ENCODE measurements around the gene SOAT1.
"Not testable (repeated sequence)": the region's sequence is repeated elsewhere in the genome, so short reads cannot be mapped to it uniquely, and the experiment has no call there.

DNA sequence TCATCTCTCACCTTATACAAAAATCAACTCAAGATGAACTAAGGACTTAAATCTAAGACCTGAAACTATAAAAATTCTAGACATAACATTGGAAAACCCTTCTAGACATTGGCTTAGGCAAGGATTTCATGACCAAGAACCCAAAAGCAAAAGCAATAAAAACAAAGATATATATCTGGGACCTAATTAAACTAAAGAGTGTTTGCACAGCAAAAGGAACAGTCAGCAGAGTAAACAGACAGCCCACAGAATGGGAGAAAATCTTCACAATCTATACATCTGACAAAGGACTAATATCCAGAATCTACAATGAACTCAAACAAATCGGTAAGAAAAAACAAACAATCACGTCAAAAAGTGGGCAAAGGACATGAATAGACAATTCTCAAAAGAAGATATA lies 105.8 kb downstream of the SOAT1 start:
- not testable (repeated sequence) for TF ChIP-seq POLR2AphosphoS5, POLR2A (IDR thresholded peaks at IDR 0.05)
- TF ChIP-seq, protein P1, sequence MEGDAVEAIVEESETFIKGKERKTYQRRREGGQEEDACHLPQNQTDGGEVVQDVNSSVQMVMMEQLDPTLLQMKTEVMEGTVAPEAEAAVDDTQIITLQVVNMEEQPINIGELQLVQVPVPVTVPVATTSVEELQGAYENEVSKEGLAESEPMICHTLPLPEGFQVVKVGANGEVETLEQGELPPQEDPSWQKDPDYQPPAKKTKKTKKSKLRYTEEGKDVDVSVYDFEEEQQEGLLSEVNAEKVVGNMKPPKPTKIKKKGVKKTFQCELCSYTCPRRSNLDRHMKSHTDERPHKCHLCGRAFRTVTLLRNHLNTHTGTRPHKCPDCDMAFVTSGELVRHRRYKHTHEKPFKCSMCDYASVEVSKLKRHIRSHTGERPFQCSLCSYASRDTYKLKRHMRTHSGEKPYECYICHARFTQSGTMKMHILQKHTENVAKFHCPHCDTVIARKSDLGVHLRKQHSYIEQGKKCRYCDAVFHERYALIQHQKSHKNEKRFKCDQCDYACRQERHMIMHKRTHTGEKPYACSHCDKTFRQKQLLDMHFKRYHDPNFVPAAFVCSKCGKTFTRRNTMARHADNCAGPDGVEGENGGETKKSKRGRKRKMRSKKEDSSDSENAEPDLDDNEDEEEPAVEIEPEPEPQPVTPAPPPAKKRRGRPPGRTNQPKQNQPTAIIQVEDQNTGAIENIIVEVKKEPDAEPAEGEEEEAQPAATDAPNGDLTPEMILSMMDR (IDR thresholded peaks at IDR 0.05 in 8 of 11, conservative IDR thresholded peaks at IDR 0.05 in 3 of 11): not testable (repeated sequence)
